Measurements from ENCODE around the gene ST8SIA4. TPM values are rescaled to one million over a fixed set of nuclear protein-coding genes. Genes with fewer than 3 reads are reported as not detected.

ST8SIA4 gene
- total RNA-seq, 1 experiment from 2014 or later: not detected

DNA sequence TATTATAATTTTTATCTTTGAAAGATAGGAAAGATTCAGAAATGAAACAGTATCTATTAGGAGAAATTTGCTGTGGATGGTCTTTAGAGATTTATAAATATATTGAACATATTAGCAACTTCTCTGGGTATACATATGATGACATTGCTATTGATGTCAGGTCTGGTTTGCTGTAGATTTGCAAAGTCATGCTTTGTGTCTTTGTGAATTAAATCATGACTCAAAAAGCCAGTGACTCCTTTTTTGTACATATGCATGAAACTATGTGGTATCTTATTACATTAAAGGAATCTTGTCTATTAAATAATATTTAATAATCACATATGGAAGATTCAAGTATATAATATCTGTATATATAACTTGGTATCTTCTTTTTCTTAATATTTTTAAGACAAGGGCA is 141.9 kb downstream of the ST8SIA4 start:
- in situ Hi-C loops (cut with HindIII; ENCODE audit: low pct_unique_long_range_greater_than_20kb, low sequenced_read_pairs): no loop called here
- no peak for DNase-seq (ENCODE audit: low read depth)

DNA sequence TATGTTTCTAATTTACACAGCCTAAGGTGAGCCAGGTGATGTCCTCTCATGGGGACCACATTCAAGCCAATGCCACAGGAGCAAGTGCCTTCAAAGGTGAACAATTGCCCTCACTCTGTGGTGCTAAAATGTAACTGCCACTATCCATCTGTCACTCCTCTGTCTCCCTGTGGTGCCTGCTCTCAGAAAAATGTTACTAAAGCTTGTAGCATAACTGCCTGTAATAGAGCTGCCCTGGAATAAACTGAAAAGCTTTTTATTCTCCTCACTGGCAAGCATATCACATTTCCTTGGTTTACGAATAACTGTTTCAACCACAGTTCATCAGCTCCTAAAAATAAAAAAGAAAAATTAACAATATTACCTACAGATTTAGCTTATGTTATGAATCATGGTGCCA is 142.4 kb downstream of the ST8SIA4 start:
- in situ Hi-C loops (cut with HindIII; ENCODE audit: low pct_unique_long_range_greater_than_20kb, low sequenced_read_pairs): no loop called here
- DNase-seq (ENCODE audit: low read depth): no peak

- in situ Hi-C loops (cut with HindIII; ENCODE audit: low pct_unique_long_range_greater_than_20kb, low sequenced_read_pairs): no loop called here
- no peak for DNase-seq (ENCODE audit: low read depth)
Observed at GRCh38 chr5:100758780-100759179, 144.3 kb downstream of the ST8SIA4 start.

DNA sequence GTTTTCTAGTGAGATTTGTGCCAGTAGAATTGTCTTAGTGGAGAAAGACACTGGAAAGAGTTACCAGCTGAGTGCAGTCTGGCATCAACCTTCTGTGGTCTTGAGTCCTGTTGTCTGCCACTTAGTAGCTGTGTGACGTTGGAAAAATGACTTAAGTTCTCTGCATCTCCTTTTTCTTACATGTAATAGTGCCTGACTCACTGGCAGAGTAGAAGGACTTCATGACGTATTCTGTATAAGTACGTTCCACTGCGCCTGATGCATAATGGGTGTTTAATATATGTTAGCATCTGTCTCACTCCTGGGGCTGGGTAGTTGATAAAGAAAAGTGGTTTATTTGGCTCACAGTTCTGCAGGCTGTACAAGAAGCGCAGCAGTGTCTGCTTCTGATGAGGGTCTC is 144.8 kb downstream of the ST8SIA4 start:
- in situ Hi-C loops (cut with HindIII; ENCODE audit: low pct_unique_long_range_greater_than_20kb, low sequenced_read_pairs): no loop called here

DNA sequence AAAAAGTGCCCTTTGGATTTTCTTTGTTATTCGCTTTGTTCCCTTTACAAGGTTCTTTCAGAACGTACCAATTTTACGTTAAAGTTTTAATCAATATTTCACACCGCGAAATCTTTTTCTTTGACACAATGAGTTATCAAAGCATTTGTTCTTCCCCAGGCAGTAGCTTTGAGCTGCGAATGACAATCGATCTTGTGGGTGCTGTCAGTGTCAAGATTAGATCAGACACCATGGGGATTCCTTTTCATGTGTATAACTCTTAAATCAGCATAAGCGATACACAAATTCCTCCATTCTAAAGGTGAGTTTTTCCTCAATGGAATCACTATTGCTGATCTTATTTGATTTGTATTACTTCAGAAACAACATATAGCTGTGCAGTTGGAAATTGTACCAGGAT is 145.5 kb downstream of the ST8SIA4 start:
- DNase-seq (ENCODE audit: low read depth): no peak

More for the DNA sequence above, 144.8 kb downstream of the ST8SIA4 start:
- DNase-seq (ENCODE audit: low read depth): no peak

More for the DNA sequence above, 145.5 kb downstream of the ST8SIA4 start:
- in situ Hi-C loops (cut with HindIII; ENCODE audit: low pct_unique_long_range_greater_than_20kb, low sequenced_read_pairs): no loop called here

All from Caki2 (cell line).